G401.6 (cell line): ENCODE results near the gene PCGF1.
A peak's percentile ranks its signal among the peaks of the same experiment; 100 is the strongest.
"Not testable (repeated sequence)": the region's sequence is repeated elsewhere in the genome, so short reads cannot be mapped to it uniquely, and the experiment has no call there.

Source experiments
- FAIRE-seq: peaks from 2 replicates; lab custom pipeline; 2012; peaks lifted over from hg19 to GRCh38; lab: Jason Lieb, UNC

PCGF1 gene

DNA sequence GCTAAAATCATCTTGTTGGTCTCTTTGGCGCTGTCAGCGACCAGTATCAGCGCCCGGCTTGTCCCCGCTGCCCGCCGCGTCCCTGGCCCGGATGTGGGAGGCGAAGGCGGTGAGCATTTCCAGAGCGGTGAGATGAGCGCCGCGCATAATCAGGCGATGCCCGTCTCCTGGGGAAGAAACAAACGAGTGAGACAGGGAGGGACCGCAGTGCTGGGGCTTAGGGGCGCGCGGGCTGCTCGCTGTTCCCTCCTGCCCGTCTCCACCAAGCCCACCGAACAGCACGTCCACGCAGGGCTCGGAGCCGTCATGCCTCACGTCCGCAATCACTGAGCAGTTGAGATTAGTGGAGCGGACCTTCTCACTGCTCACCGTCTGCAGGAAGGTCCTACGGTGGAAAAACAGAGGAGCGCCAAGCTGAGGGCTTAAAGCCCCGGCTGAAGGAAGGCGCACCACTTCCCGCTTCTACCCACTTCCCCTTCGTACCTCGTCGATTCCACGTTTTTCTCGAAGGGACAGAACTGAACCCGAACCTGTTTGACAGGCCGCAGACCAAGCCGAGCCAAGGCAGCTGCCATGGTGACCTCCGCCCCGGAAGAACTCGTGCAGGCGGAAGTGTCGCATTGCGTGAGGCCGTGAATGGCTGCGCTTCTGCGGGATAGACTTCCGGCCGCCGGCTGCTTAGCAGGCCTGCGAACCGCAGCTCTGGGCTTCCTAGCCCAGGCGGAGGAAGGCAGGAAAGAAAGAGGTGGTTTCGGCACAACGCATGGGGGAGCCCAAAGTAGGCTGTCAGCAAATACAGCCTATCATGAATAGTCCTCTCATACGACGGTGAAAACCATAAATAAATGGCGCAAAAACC, 35.2 kb downstream of the PCGF1 start, which contains the start of gene MRPL53:
TSS of gene MRPL53 (minus strand) at position 595 of the 859 bp plus-strand sequence. CDS start at position 575, 20 bp downstream.
- peak; percentile 87 for FAIRE-seq

GRCh38 chr2:74471332-74472065, 36.0 kb downstream of the PCGF1 start:
- no peak for FAIRE-seq

GRCh38 chr2:74470742-74471141, 36.8 kb downstream of the PCGF1 start:
- not testable (repeated sequence) for FAIRE-seq

- no peak for FAIRE-seq
These were observed 43.1 kb downstream of the PCGF1 start for GRCh38 chr2:74464406-74464805.

- no peak for FAIRE-seq
These were observed 44.7 kb downstream of the PCGF1 start for GRCh38 chr2:74462786-74463105.

- FAIRE-seq, result no peak
These were observed 45.3 kb downstream of the PCGF1 start for GRCh38 chr2:74462054-74462785.

- FAIRE-seq, result no peak
These were observed 46.1 kb downstream of the PCGF1 start for GRCh38 chr2:74461187-74462053.

DNA sequence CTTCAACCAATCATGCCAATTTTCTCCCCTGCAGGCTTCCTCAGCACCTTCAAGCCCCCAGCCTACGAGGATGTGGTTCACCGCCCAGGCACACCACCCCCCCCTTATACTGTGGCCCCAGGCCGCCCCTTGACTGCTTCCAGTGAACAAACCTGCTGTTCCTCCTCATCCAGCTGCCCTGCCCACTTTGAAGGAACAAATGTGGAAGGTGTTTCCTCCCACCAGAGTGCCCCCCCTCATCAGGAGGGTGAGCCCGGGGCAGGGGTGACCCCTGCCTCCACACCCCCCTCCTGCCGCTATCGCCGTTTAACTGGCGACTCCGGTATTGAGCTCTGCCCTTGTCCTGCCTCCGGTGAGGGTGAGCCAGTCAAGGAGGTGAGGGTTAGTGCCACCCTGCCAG, 47.3 kb downstream of the PCGF1 start:
- not testable (repeated sequence) for FAIRE-seq

DNA sequence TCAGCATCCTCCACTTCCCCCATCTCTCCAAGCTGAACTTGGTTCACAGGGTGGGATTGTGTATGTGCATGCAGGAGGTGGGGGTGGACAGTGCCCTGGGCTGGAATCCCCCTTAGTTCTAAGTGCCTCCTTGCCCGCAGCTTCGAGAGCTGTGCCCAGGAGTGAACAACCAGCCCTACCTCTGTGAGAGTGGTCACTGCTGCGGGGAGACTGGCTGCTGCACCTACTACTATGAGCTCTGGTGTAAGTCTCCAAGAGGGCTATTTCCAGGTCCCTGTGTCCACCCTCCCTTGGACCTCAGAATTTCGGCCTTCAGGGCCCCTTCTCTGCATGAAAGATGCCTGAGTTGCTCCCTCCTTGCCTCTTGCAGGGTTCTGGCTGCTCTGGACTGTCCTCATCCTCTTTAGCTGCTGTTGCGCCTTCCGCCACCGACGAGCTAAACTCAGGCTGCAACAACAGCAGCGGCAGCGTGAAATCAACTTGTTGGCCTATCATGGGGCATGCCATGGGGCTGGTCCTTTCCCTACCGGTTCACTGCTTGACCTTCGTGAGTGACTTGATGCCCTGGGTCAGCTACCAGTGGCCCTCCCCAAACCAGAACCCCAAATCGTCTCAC, 47.9 kb downstream of the PCGF1 start:
- FAIRE-seq, result not testable (repeated sequence)

- no peak for FAIRE-seq
These were observed 48.5 kb downstream of the PCGF1 start for GRCh38 chr2:74458938-74459363.

DNA sequence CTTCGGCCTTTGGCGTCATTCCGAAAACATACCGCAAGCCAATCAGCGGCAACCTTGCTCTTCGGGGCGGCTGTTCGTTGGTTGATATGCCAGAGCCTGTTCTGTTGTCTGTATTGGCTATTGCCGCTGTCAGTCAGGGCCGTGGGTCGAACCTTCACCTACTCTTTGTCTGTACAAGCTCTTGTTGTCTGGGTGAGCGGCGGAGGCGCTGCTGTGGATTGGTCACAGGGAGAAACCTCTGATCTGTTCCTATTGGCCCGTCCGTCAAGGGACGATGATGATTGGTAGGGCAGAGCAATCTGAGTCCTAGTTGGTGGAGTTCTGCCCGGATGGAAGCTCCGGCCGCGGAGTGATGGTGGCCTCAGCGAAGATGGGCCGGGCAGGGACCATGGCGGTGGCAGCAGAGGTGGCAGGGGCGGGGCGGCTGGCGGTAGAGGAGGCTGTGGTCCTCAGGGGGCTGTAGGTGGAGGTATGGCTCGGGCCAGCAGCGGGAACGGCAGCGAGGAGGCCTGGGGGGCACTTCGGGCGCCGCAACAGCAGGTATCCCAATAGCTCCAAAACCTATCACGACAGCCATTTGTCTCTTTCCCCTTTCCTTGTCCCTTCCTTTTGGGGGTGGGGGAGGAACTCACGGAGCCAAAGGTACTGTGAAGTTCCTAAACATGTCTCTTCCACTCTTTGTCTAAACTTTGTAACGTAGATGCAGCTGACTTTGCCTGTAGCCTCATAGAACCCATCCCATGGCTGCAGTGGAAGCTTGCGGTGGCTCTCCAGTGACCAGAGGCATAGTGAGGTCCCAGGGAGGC, 49.2 kb downstream of the PCGF1 start, which contains the start of gene WBP1:
TSS of gene WBP1 (plus strand) at position 307 of the 806 bp plus-strand sequence. CDS start at position 472, 165 bp downstream.
- FAIRE-seq, result peak; percentile 99

- FAIRE-seq, result no peak
These were observed 49.9 kb downstream of the PCGF1 start for GRCh38 chr2:74457549-74458131.

- FAIRE-seq, result no peak
These were observed 50.4 kb downstream of the PCGF1 start for GRCh38 chr2:74457129-74457548.
